ENCODE results near the gene SH3GL3.

SH3GL3 gene

GRCh38 chr15:83504365-83504764, 57.2 kb downstream of the SH3GL3 start:
- peak; percentile 35; the same call in 1 of the 3 replicates for ATAC-seq (ENCODE audit: low read depth)
- Histone ChIP-seq H3K4me3 (ENCODE audit: severe bottlenecking) (no peak overlapping the region), H3K27me3 (ENCODE audit: insufficient read depth, poor library complexity, severe bottlenecking) (no peaks in the 10 kb centered on the region), H3K4me1 (ENCODE audit: insufficient read depth, poor library complexity, severe bottlenecking) (no peaks in the 10 kb centered on the region), H3K36me3 (ENCODE audit: low read depth) (no peaks in the 10 kb centered on the region), H3K27ac (ENCODE audit: poor library complexity, severe bottlenecking) (no peak overlapping the region), H3K9me3 (ENCODE audit: severe bottlenecking) (no peaks in the 10 kb centered on the region)
- TF ChIP-seq, protein P1, sequence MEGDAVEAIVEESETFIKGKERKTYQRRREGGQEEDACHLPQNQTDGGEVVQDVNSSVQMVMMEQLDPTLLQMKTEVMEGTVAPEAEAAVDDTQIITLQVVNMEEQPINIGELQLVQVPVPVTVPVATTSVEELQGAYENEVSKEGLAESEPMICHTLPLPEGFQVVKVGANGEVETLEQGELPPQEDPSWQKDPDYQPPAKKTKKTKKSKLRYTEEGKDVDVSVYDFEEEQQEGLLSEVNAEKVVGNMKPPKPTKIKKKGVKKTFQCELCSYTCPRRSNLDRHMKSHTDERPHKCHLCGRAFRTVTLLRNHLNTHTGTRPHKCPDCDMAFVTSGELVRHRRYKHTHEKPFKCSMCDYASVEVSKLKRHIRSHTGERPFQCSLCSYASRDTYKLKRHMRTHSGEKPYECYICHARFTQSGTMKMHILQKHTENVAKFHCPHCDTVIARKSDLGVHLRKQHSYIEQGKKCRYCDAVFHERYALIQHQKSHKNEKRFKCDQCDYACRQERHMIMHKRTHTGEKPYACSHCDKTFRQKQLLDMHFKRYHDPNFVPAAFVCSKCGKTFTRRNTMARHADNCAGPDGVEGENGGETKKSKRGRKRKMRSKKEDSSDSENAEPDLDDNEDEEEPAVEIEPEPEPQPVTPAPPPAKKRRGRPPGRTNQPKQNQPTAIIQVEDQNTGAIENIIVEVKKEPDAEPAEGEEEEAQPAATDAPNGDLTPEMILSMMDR (IDR thresholded peaks at IDR 0.05; ENCODE audit: poor library complexity, severe bottlenecking): no peak
- DNase-seq (ENCODE audit: low spot score): peak; percentile 39

GRCh38 chr15:83510001-83510400, 62.9 kb downstream of the SH3GL3 start:
- Histone ChIP-seq H3K27me3 (ENCODE audit: insufficient read depth, poor library complexity, severe bottlenecking) (peaks cover 3% of the 10 kb centered on the region), H3K4me3 (ENCODE audit: severe bottlenecking) (no peak overlapping the region), H3K27ac (ENCODE audit: poor library complexity, severe bottlenecking) (no peak overlapping the region), H3K4me1 (ENCODE audit: insufficient read depth, poor library complexity, severe bottlenecking) (no peaks in the 10 kb centered on the region), H3K9me3 (ENCODE audit: severe bottlenecking) (no peaks in the 10 kb centered on the region), H3K36me3 (ENCODE audit: low read depth) (no peaks in the 10 kb centered on the region)
- TF ChIP-seq, protein P1 (IDR thresholded peaks at IDR 0.05; ENCODE audit: poor library complexity, severe bottlenecking): no peak
- DNase-seq (ENCODE audit: low spot score) (no peak), ATAC-seq (ENCODE audit: low read depth) (no peak)

GRCh38 chr15:83512459-83512858, 65.3 kb downstream of the SH3GL3 start:
- TF ChIP-seq, protein P1 (IDR thresholded peaks at IDR 0.05; ENCODE audit: poor library complexity, severe bottlenecking): no peak

GRCh38 chr15:83514584-83514983, 67.4 kb downstream of the SH3GL3 start:
- Histone ChIP-seq H3K27me3 (ENCODE audit: insufficient read depth, poor library complexity, severe bottlenecking) (peaks cover 3% of the 10 kb centered on the region), H3K4me1 (ENCODE audit: insufficient read depth, poor library complexity, severe bottlenecking) (no peaks in the 10 kb centered on the region), H3K4me3 (ENCODE audit: severe bottlenecking) (no peak overlapping the region), H3K27ac (ENCODE audit: poor library complexity, severe bottlenecking) (no peak overlapping the region), H3K9me3 (ENCODE audit: severe bottlenecking) (no peaks in the 10 kb centered on the region), H3K36me3 (ENCODE audit: low read depth) (no peaks in the 10 kb centered on the region)
- DNase-seq (ENCODE audit: low spot score) (no peak), ATAC-seq (ENCODE audit: low read depth) (no peak)
- TF ChIP-seq, protein P1 (IDR thresholded peaks at IDR 0.05; ENCODE audit: poor library complexity, severe bottlenecking): no peak

More at GRCh38 chr15:83512459-83512858, 65.3 kb downstream of the SH3GL3 start:
- ATAC-seq (ENCODE audit: low read depth) (no peak), DNase-seq (ENCODE audit: low spot score) (no peak)
- Histone ChIP-seq H3K4me3 (ENCODE audit: severe bottlenecking) (no peak overlapping the region), H3K27ac (ENCODE audit: poor library complexity, severe bottlenecking) (no peak overlapping the region), H3K4me1 (ENCODE audit: insufficient read depth, poor library complexity, severe bottlenecking) (no peaks in the 10 kb centered on the region), H3K9me3 (ENCODE audit: severe bottlenecking) (no peaks in the 10 kb centered on the region), H3K36me3 (ENCODE audit: low read depth) (no peaks in the 10 kb centered on the region), H3K27me3 (ENCODE audit: insufficient read depth, poor library complexity, severe bottlenecking) (peaks cover 3% of the 10 kb centered on the region)

- ATAC-seq (ENCODE audit: low read depth) (no peak), DNase-seq (ENCODE audit: low spot score) (no peak)
- Histone ChIP-seq H3K36me3 (ENCODE audit: low read depth) (no peaks in the 10 kb centered on the region), H3K9me3 (ENCODE audit: severe bottlenecking) (no peaks in the 10 kb centered on the region), H3K4me1 (ENCODE audit: insufficient read depth, poor library complexity, severe bottlenecking) (no peaks in the 10 kb centered on the region), H3K4me3 (ENCODE audit: severe bottlenecking) (no peak overlapping the region), H3K27me3 (ENCODE audit: insufficient read depth, poor library complexity, severe bottlenecking) (peaks cover 3% of the 10 kb centered on the region), H3K27ac (ENCODE audit: poor library complexity, severe bottlenecking) (no peak overlapping the region)
- TF ChIP-seq, protein P1 (IDR thresholded peaks at IDR 0.05; ENCODE audit: poor library complexity, severe bottlenecking): no peak
Measured at GRCh38 chr15:83515164-83515563, 68.0 kb downstream of the SH3GL3 start.
